ENCODE data around the gene UNC13B. TPM values are rescaled to one million over a fixed set of nuclear protein-coding genes. Genes with fewer than 3 reads are reported as not detected.

UNC13B gene
- total and polyA plus RNA-seq, 2 of the 8 experiments (the other 6 are each of a cell fraction or from before 2014, with no cell fraction given) = 23.1 to 51.7 TPM

GRCh38 chr9:35431467-35431866 is 269.7 kb downstream of the UNC13B start:
- POLR2A ChIA-PET (ENCODE audit: partially characterized antibody) = no interaction called here
- Histone ChIP-seq H2BK5ac (ENCODE audit: low read depth, low read length) (no peak overlapping the region), H2BK120ac (replicated peaks; ENCODE audit: low read depth, low read length) (no peak overlapping the region), H2AFZ (ENCODE audit: low read length) (no peak overlapping the region), H2BK20ac (ENCODE audit: low read length) (no peak overlapping the region), H4K91ac (replicated peaks; ENCODE audit: insufficient read length, low read length) (no peak overlapping the region), H3K23ac (ENCODE audit: insufficient read length) (no peak overlapping the region), H4K20me1 (replicated peaks in 1 of 2; ENCODE audit: control insufficient read depth in 1 of 2, insufficient read depth in 2 of 2, low read length in 2 of 2) (no peaks in the 10 kb centered on the region), H3K9me3 (ENCODE audit: insufficient read depth in 2 of 2, low read depth in 1 of 2, low read length in 1 of 2) (no peaks in the 10 kb centered on the region), H3K23me2 (ENCODE audit: low read depth, low read length) (no peaks in the 10 kb centered on the region), H3K79me1 (ENCODE audit: low read depth, low read length) (no peaks in the 10 kb centered on the region), H3K27me3 (replicated peaks in 1 of 4; ENCODE audit: control insufficient read depth in 3 of 4, extremely low read depth in 1 of 4, insufficient read depth in 3 of 4, low read length in 3 of 4) (no peaks in the 10 kb centered on the region), H3K4me3 (ENCODE audit: extremely low read depth in 1 of 4, insufficient read depth in 2 of 4, low read depth in 3 of 4, low read length in 4 of 4) (no peak overlapping the region), H3K36me3 (ENCODE audit: control insufficient read depth in 2 of 4, insufficient read depth in 4 of 4, low read length in 3 of 4) (no peaks in the 10 kb centered on the region), H4K8ac (ENCODE audit: extremely low read depth, insufficient read depth, low read length) (no peak overlapping the region), H3K18ac (ENCODE audit: extremely low read depth, low read length) (no peak overlapping the region), H4K5ac (ENCODE audit: insufficient read length, low read depth, low read length) (no peak overlapping the region), H3K27ac (ENCODE audit: low read depth, low read length) (no peak overlapping the region), H3K9ac (replicated peaks in 1 of 4; ENCODE audit: extremely low read depth in 1 of 4, low read depth in 3 of 4, low read length in 3 of 4) (no peak overlapping the region), H3K4me1 (replicated peaks in 1 of 4; ENCODE audit: control insufficient read depth in 3 of 4, insufficient read depth in 4 of 4, low read length in 3 of 4) (no peaks in the 10 kb centered on the region), H2AK5ac (ENCODE audit: low read depth, low read length) (no peak overlapping the region), H2BK15ac (ENCODE audit: low read length) (no peak overlapping the region), H2BK12ac (ENCODE audit: low read depth, low read length) (no peak overlapping the region), H3K4ac (replicated peaks; ENCODE audit: insufficient read length, low read depth, low read length) (no peak overlapping the region), H3K79me2 (ENCODE audit: control insufficient read depth in 1 of 2, insufficient read depth in 2 of 2, low read length in 2 of 2) (no peaks in the 10 kb centered on the region), H3K14ac (ENCODE audit: insufficient read length) (no peak overlapping the region), H3K4me2 (ENCODE audit: insufficient read depth in 1 of 2, low read depth in 2 of 2, low read length in 2 of 2) (no peak overlapping the region), H3K56ac (replicated peaks; ENCODE audit: insufficient read length, low read depth, low read length) (no peak overlapping the region)
- DNase-seq (ENCODE audit: low read depth in 1 of 2, low spot score in 2 of 2) (no peak), FAIRE-seq (no peak)
- CTCF ChIA-PET (ENCODE audit: partially characterized antibody) = interaction anchor here (0.6 kb wide), 1 partner anchor 16 kb away, joined by 4 read pairs; no protein-coding TSS in a partner anchor
- WGBS, 2 experiments (ENCODE audit: extremely low coverage in 1 of 2, insufficient coverage in 1 of 2, insufficient read length in 1 of 2, insufficient replicate concordance in 2 of 2, low coverage in 1 of 2, low lambda C conversion rate in 2 of 2, missing lambda C conversion rate in 1 of 2) = 84% methylated on average over 1 of the region's 1 CpG; no CpG with 5 or more reads in 1 of the 2 experiments
- TF ChIP-seq POLR2A (IDR thresholded peaks at IDR 0.05; ENCODE audit: control extremely low read depth in 1 of 2, low read depth in 2 of 2, low read length in 2 of 2) = no peak
- TF ChIP-seq NANOG (IDR thresholded peaks at IDR 0.05; ENCODE audit: insufficient read depth, low read depth, low read length, poor library complexity, severe bottlenecking) = no peak
- TF ChIP-seq CEBPB (IDR thresholded peaks at IDR 0.05; ENCODE audit: low read depth, low read length) = no peak
- TF ChIP-seq CHD1 (IDR thresholded peaks at IDR 0.05; ENCODE audit: low read depth, low read length) = no peak
- no peak for TF ChIP-seq ASH2L (IDR thresholded peaks at IDR 0.05; ENCODE audit: low read length)
- TF ChIP-seq SAP30 (IDR thresholded peaks at IDR 0.05; ENCODE audit: insufficient read depth, insufficient replicate concordance, low read length) = no peak
